AG20443 (cell line): ENCODE results near the gene AURKB.

ENCODE experiments used
- DNase-seq: peaks from one replicate; pipeline ENCODE4 v3.0.0; 2012; ENCODE audit warnings: low spot score, mixed read lengths

The AURKB gene

GRCh38 chr17:8161289-8162232 is 48.8 kb downstream of the AURKB start:
- no peak for DNase-seq

GRCh38 chr17:8160741-8161221 is 49.6 kb downstream of the AURKB start:
- DNase-seq, result no peak

- DNase-seq, result no peak
Measured at GRCh38 chr17:8160224-8160577, 50.2 kb downstream of the AURKB start.

DNA sequence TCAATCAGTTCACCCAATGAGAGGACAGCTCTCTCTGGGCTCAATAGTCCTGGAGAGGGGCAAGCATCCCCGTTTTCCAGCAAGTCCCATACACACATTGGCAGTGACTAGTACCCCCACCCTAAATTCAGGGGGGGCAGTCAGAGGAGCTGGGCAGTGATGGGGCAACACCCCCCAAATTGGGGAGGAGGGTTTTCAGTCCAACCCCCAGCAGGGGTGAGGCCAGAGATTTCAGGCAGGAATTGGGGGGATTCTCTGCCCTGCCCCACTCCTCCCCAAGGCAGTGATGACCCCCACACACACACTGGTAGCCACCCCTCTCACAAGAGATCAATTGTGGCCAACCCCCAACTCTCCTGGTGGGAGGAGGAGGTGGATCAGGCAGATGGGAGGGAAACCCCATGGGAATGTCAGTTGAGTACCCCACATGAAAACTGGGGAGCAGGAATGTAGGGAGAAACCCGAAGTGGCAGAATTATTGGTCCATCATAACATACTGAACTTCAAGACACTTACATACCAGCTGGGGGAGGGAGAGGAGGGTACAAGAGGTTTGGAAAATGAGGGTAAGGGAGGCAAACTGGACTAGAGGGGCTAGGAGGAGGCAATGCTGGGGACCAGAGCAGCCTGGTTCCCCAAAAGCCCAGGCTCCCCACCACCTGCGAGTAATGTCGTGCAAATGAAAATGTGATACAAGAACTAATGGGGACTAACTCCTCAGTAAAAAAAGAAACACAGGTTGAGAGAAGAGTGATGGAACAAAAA is 50.7 kb downstream of the AURKB start:
- DNase-seq, result no peak

DNA sequence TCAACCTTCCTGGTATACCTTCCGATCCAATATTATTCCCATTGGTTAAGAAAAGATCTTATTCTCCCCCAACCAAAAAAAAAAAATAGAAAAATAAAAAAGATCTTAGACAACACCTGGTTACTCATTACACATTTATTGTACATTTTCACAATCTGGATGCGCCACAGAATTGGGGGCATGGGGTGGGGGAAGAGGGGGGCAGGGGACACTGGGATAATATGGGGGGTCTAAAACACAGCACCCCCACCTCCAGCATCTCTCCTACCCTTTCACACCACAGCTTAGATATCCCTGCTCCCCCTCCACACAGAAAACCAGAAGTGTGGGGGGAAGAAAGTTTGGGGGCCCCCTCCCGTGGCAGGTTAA is 51.4 kb downstream of the AURKB start:
- DNase-seq, result no peak

- DNase-seq, result peak; percentile 81
Measured at GRCh38 chr17:8158267-8159031, 51.9 kb downstream of the AURKB start.

- peak; percentile 94 for DNase-seq
Measured at GRCh38 chr17:8156246-8156992, 54.0 kb downstream of the AURKB start.

- DNase-seq, result no peak
Measured at GRCh38 chr17:8155996-8156245, 54.5 kb downstream of the AURKB start.

DNA sequence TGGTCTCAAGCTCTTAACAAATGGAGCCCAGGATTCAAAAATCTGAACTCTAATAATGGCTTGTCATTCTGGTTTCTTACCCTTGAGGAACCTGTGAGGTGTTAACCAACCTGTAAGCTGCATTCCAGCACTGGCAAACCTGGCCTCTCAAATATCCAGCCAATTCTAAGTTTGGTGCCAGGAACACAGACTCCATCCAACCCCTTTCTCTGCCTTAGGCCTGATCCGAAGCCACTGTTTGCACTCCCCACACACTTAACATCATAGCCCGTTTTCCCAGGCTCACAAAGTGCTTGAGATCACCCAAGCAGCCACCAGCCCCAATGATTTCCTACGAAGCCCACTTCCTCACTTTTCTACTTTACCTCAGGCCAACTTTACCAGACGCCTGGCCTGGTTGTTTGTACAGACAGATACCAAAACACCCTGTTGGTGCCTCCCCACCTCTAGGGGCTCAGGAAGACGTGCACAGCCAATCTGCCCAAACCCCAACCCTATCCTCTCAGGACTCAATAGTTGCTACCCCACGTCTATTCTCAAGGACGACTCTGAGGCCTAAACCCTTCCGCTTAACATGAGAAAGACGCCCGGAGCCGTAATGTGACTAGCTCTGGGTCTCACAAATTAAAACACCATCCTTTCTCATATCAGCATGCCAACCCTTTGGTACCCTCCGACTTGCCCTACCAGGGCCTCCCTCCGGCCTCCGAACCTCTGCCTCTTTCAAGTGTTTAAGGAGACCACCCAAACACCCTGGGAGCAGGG is 55.0 kb downstream of the AURKB start:
- DNase-seq, result no peak
